Trophoblast cell (in vitro differentiated cells and primary cell): ENCODE data around the gene FERMT2.
A peak's percentile ranks its signal among the peaks of the same experiment; 100 is the strongest.

Experiments used
- DNase-seq, 2 donors: peaks; one replicate each; pipeline ENCODE4 v3.0.0-alpha.2; 2016
- H2AFZ ChIP-seq: 2 replicates; pipeline ENCODE4 v1.6.1; 2013; ENCODE audit warnings: low read length, moderate library complexity, mild to moderate bottlenecking; ENCODE audit not compliant: insufficient read depth, poor library complexity
- H2AK5ac ChIP-seq: 2 replicates; pipeline ENCODE4 v1.6.1; 2013; ENCODE audit warnings: mild to moderate bottlenecking, low read length
- H2BK120ac ChIP-seq: 2 replicates; pipeline ENCODE4 v1.6.1; 2013; ENCODE audit warnings: low read length, mild to moderate bottlenecking, moderate library complexity; ENCODE audit not compliant: insufficient read depth, poor library complexity
- H2BK12ac ChIP-seq: 2 replicates; pipeline ENCODE4 v1.6.1; 2013; ENCODE audit warnings: mild to moderate bottlenecking, low read length, moderate library complexity
- H2BK5ac ChIP-seq: 2 replicates; pipeline ENCODE4 v1.6.1; 2013; ENCODE audit warnings: low read length, low read depth, moderate library complexity, mild to moderate bottlenecking; ENCODE audit not compliant: poor library complexity
- H3K14ac ChIP-seq: 2 replicates; pipeline ENCODE4 v1.6.1; 2013; ENCODE audit warnings: mild to moderate bottlenecking, low read length
- H3K18ac ChIP-seq: 2 replicates; pipeline ENCODE4 v1.6.1; 2013; ENCODE audit warnings: mild to moderate bottlenecking, low read length
- H3K23ac ChIP-seq: 2 replicates; pipeline ENCODE4 v1.6.1; 2013; ENCODE audit warnings: low read length
- H3K27ac ChIP-seq: 2 replicates; pipeline ENCODE4 v1.5.1; 2013; ENCODE audit warnings: low read depth, mild to moderate bottlenecking, inconsistent platforms, low read length, moderate library complexity
- H3K27me3 ChIP-seq: 2 replicates; pipeline ENCODE4 v1.6.1; 2013; ENCODE audit warnings: inconsistent platforms, mild to moderate bottlenecking, low read length, moderate library complexity; ENCODE audit not compliant: insufficient read depth
- H3K36me3 ChIP-seq, 2 experiments: 1 replicate in 1 of 2; 2 replicates in 1 of 2; pipeline ENCODE4 v1.6.1; 2013; ENCODE audit warnings: low read length in 2 of 2, mild to moderate bottlenecking in 2 of 2, moderate library complexity in 1 of 2; ENCODE audit not compliant: insufficient read depth in 2 of 2, control insufficient read depth in 1 of 2
- H3K4ac ChIP-seq: 2 replicates; pipeline ENCODE4 v1.6.1; 2013; ENCODE audit warnings: low read depth, mild to moderate bottlenecking, low read length, moderate library complexity
- H3K4me1 ChIP-seq, 2 experiments: 1 replicate in 1 of 2; 2 replicates in 1 of 2; pipeline ENCODE4 v1.6.1; 2013; ENCODE audit warnings: low read length in 2 of 2, mild to moderate bottlenecking in 2 of 2, moderate library complexity in 1 of 2; ENCODE audit not compliant: insufficient read depth in 2 of 2, control insufficient read depth in 1 of 2
- H3K4me2 ChIP-seq: 2 replicates; pipeline ENCODE4 v1.6.1; 2013; ENCODE audit warnings: inconsistent platforms, mild to moderate bottlenecking, low read length, moderate library complexity
- H3K4me3 ChIP-seq: 2 replicates; pipeline ENCODE4 v1.5.1; 2013; ENCODE audit warnings: mild to moderate bottlenecking, low read depth, low read length, inconsistent platforms
- H3K79me1 ChIP-seq: one replicate; pipeline ENCODE4 v1.6.1; 2013; ENCODE audit warnings: low read length
- H3K79me2 ChIP-seq: 2 replicates; pipeline ENCODE4 v1.6.1; 2013; ENCODE audit warnings: low read length, mild to moderate bottlenecking; ENCODE audit not compliant: control insufficient read depth, insufficient read depth, poor library complexity
- H3K9ac ChIP-seq: 2 replicates; pipeline ENCODE4 v1.6.1; 2013; ENCODE audit warnings: mild to moderate bottlenecking, low read length
- H3K9me3 ChIP-seq: 2 replicates; pipeline ENCODE4 v1.6.1; 2013; ENCODE audit warnings: low read depth, mild to moderate bottlenecking, control low read depth, inconsistent platforms, low read length; ENCODE audit not compliant: insufficient read depth
- H4K12ac ChIP-seq: 2 replicates; pipeline ENCODE4 v1.6.1; 2013; ENCODE audit warnings: low read depth, mild to moderate bottlenecking, low read length, moderate library complexity
- H4K8ac ChIP-seq: 2 replicates; pipeline ENCODE4 v1.6.1; 2013; ENCODE audit warnings: low read depth, mild to moderate bottlenecking, low read length, moderate library complexity
- H4K91ac ChIP-seq: one replicate; pipeline ENCODE4 v1.6.1; 2013; ENCODE audit warnings: low read depth, mild to moderate bottlenecking, low read length, moderate library complexity
- WGBS: extraction: QIAGEN DNeasy Blood & Tissue Kit; methylation state at CpG from one replicate; pipeline ENCODE4 v1.1.7; 2013; ENCODE audit warnings: missing lambda C conversion rate; ENCODE audit not compliant: insufficient read length, insufficient coverage; ENCODE audit errors: extremely low coverage; 5-methylcytosine and 5-hydroxymethylcytosine counted together

FERMT2 gene

DNA sequence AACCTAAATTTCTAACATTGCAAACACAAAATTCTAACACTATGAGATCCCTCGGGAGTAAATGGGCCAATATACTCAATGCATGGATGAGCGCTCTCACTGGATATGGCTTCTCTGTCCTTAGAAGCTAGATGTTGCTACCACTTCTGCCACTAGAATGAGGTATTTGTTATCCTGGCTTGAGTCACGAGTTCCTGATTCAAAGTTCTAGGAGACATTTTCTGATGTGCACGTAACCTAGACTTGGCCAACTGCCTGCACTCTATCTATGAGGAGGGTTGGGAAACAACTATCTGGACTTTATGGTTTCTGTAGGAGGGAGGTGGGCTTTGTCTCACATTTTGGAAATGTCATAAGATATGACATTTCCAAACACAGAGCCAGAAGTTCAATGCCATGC, 37.6 kb downstream of the FERMT2 start:
- H3K27me3 ChIP-seq: no peaks in the 10 kb centered on the region
- no peak overlapping the region for H4K8ac ChIP-seq
- peaks cover 1% of the 10 kb centered on the region for H3K79me2 ChIP-seq
- no peak overlapping the region for H4K91ac ChIP-seq
- H2BK120ac ChIP-seq: no peak overlapping the region
- no peak overlapping the region for H2AFZ ChIP-seq
- no peak overlapping the region for H3K9ac ChIP-seq
- H3K23ac ChIP-seq: no peak overlapping the region
- H2BK5ac ChIP-seq: no peak overlapping the region
- no peaks in the 10 kb centered on the region for H3K4me1 ChIP-seq
- no peak overlapping the region for H3K18ac ChIP-seq
- no peak overlapping the region for H4K12ac ChIP-seq
- WGBS: no CpG with 5 or more reads among the region's 4 CpGs
- no peak overlapping the region for H2AK5ac ChIP-seq
- H3K79me1 ChIP-seq: no peaks in the 10 kb centered on the region
- H3K36me3 ChIP-seq: peaks cover 6 to 7% of the 10 kb centered on the region in 2 experiments
- no peak overlapping the region for H2BK12ac ChIP-seq
- no peak overlapping the region for H3K4ac ChIP-seq
- no peaks in the 10 kb centered on the region for H3K9me3 ChIP-seq
- no peak overlapping the region for H3K27ac ChIP-seq
- no peak overlapping the region for H3K14ac ChIP-seq
- no peak overlapping the region for H3K4me3 ChIP-seq
- no peak overlapping the region for H3K4me2 ChIP-seq
- DNase-seq: peak in 1 of 2 donors; percentile 39

DNA sequence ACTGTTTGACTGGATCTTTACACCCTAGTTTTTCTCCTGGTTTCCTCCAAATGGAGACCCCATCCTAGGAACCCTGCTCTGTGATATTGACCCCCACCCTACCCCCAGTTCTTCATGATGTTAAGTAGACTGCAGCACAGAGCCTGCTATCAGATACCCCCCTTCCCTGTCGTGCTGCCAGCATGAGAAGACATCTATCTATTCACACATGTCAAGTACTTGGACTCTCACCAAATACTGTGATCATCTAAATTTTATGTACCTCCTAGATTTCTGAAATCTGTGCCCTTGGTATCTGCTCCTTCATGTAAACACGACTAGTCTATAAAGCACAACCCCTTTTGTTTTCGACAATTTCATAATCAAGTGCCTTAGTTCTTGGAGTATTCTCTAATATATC, 38.9 kb downstream of the FERMT2 start:
- Histone ChIP-seq H3K79me2 (peaks cover 1% of the 10 kb centered on the region), H3K9me3 (no peaks in the 10 kb centered on the region), H3K14ac (no peak overlapping the region), H3K27ac (no peak overlapping the region), H3K9ac (no peak overlapping the region), H3K23ac (no peak overlapping the region), H2BK120ac (no peak overlapping the region), H3K79me1 (no peaks in the 10 kb centered on the region), H3K4me3 (no peak overlapping the region), H3K4me1 (no peaks in the 10 kb centered on the region), H3K4me2 (no peak overlapping the region), H3K36me3 (peaks cover 5 to 6% of the 10 kb centered on the region in 2 experiments), H4K8ac (no peak overlapping the region), H2BK5ac (no peak overlapping the region), H2AK5ac (no peak overlapping the region), H3K18ac (no peak overlapping the region), H3K27me3 (no peaks in the 10 kb centered on the region), H4K12ac (no peak overlapping the region), H4K91ac (no peak overlapping the region), H2AFZ (no peak overlapping the region), H3K4ac (no peak overlapping the region), H2BK12ac (no peak overlapping the region)
- no CpG with 5 or more reads among the region's 3 CpGs for WGBS
- DNase-seq: no peak

DNA sequence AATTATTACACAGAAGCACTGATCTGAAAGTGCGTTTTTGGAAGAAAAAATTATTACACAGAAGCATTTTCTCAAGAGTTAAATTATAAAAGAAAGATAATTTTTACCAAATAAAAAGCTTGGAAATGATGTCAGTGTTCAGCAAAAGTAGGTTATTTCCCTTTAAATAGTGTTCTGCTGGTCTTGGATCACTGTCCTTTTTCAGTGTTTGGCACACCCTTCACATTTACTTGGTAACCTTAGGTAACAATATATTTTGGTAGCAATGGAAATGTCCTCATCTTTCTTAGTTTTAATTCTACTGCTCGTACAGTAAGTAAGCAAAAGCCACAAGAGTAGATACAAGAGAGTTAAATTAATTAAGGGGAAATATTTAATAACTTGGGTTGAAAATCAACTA, 40.3 kb downstream of the FERMT2 start:
- no peak overlapping the region for H3K9ac ChIP-seq
- no peak overlapping the region for H4K8ac ChIP-seq
- H3K4me2 ChIP-seq: no peak overlapping the region
- H3K79me1 ChIP-seq: peaks cover 2% of the 10 kb centered on the region
- H3K4me1 ChIP-seq: peaks cover 3% of the 10 kb centered on the region in 2 experiments
- WGBS: no CpG with 5 or more reads among the region's 2 CpGs
- H3K27ac ChIP-seq: no peak overlapping the region
- H3K4ac ChIP-seq: no peak overlapping the region
- peaks cover 3% of the 10 kb centered on the region for H3K79me2 ChIP-seq
- no peak overlapping the region for H3K14ac ChIP-seq
- H3K23ac ChIP-seq: no peak overlapping the region
- H3K27me3 ChIP-seq: no peaks in the 10 kb centered on the region
- H2BK12ac ChIP-seq: no peak overlapping the region
- no peak for DNase-seq
- H3K4me3 ChIP-seq: no peak overlapping the region
- no peak overlapping the region for H2AFZ ChIP-seq
- H3K9me3 ChIP-seq: no peaks in the 10 kb centered on the region
- H2BK120ac ChIP-seq: no peak overlapping the region
- H4K91ac ChIP-seq: no peak overlapping the region
- no peak overlapping the region for H4K12ac ChIP-seq
- H3K36me3 ChIP-seq: peaks cover 5 to 6% of the 10 kb centered on the region in 2 experiments
- H2BK5ac ChIP-seq: no peak overlapping the region
- H3K18ac ChIP-seq: no peak overlapping the region
- H2AK5ac ChIP-seq: no peak overlapping the region

DNA sequence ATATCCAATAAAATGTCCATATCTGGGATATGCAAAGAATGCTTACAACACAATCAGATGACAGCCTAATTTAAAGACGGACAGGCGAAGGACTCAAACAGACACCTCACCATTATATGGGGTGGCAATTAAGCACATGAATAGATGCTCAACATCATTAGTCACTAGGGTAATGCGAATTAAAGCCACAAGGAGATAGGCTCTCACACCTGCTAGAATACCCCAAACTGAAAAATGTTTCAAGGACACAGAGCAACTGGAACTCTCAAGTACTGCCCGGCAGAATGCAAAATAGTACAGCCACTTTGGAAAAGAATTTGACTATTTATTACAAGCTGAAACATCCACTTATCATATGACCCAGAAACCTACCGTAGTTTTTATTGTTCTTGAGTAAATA, 42.9 kb downstream of the FERMT2 start:
- no peak overlapping the region for H2AFZ ChIP-seq
- no peaks in the 10 kb centered on the region for H3K27me3 ChIP-seq
- WGBS: no CpG with 5 or more reads among the region's 5 CpGs
- no peak overlapping the region for H2AK5ac ChIP-seq
- H3K18ac ChIP-seq: no peak overlapping the region
- no peak overlapping the region for H2BK5ac ChIP-seq
- peaks cover 2% of the 10 kb centered on the region for H3K79me1 ChIP-seq
- H3K79me2 ChIP-seq: peaks cover 2% of the 10 kb centered on the region
- peaks cover 6 to 7% of the 10 kb centered on the region in 2 experiments for H3K4me1 ChIP-seq
- H4K8ac ChIP-seq: no peak overlapping the region
- no peak overlapping the region for H4K91ac ChIP-seq
- no peak overlapping the region for H2BK120ac ChIP-seq
- no peak overlapping the region for H3K4me3 ChIP-seq
- no peak overlapping the region for H4K12ac ChIP-seq
- H2BK12ac ChIP-seq: no peak overlapping the region
- no peak overlapping the region for H3K4me2 ChIP-seq
- H3K27ac ChIP-seq: no peak overlapping the region
- H3K9me3 ChIP-seq: no peaks in the 10 kb centered on the region
- no peak overlapping the region for H3K23ac ChIP-seq
- no peak overlapping the region for H3K4ac ChIP-seq
- peaks cover 5 to 6% of the 10 kb centered on the region in 2 experiments for H3K36me3 ChIP-seq
- H3K14ac ChIP-seq: no peak overlapping the region
- peak overlapping the region; percentile 51 for H3K9ac ChIP-seq
- DNase-seq: no peak
